Left forelimb (tissue), 1 donor: ENCODE measurements around the gene FGGY.
"Not testable (repeated sequence)": the region's sequence is repeated elsewhere in the genome, so short reads cannot be mapped to it uniquely, and the experiment has no call there.

ENCODE experiments used
- DNase-seq: peaks from one replicate; pipeline ENCODE4 v3.0.0-alpha.2; 2018; ENCODE audit warnings: low spot score

FGGY gene

DNA sequence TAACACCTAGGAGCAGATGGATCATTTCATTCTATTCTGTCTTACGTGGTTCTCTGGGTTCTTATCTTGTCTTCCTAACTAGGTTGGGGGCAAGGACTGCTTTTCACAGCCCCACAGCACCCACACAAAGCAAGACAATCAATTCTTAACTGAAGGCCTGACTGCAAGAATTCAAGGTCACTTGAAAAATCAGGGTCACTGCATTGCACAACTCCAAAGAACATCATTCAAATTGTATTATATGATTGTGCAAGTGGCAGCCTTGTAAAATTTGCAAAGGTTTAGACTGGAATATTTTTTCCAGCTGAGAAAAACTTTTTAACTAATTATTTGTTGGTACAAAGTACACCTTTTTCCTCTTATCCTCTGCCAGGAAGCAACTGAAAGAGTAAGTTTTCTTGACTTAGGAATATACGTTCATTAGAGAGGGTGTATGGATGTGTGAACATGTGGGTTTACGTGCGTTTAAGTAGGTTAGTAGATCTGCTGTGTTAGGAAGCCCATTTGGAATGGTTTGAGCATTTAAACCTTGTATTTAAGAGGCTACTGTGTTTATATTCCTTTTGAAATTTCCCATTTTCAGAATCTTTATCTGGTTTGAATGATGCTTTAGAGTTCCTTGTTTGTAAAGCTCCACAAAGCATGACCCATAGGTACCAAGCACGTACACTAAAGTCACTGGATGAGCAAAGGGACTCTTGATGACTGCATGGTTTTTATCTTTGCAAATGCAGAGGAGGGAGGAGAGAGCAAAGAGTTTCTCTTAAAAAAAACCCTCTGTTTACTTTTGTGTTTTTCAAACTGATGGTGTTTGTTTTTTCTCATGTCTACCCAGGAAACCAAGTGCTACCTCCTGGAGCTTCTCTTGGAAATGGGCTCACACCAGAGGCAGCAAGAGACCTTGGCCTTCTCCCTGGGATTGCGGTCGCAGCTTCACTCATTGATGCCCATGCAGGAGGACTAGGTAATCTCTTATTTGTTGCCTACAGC lies 214.9 kb downstream of the FGGY start:
- no peak for DNase-seq

DNA sequence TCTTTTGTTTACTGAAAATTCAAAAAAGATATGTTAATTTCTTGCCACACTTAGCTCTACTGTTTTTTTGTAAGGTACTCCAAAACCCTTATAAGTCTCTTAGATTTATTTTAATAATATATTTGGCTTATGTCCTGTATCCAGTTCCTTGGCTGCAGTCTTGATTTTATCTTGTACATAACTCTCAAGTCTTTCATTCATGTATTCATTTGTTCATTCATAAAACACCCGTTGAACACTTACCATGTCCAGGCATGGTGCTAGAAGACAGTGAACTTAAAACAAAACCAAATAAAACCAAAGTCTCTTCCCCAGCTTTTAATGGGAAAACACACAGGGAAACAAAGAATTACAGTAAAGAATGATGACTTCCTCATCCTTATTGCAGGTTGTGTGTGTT lies 215.8 kb downstream of the FGGY start:
- no peak for DNase-seq

DNA sequence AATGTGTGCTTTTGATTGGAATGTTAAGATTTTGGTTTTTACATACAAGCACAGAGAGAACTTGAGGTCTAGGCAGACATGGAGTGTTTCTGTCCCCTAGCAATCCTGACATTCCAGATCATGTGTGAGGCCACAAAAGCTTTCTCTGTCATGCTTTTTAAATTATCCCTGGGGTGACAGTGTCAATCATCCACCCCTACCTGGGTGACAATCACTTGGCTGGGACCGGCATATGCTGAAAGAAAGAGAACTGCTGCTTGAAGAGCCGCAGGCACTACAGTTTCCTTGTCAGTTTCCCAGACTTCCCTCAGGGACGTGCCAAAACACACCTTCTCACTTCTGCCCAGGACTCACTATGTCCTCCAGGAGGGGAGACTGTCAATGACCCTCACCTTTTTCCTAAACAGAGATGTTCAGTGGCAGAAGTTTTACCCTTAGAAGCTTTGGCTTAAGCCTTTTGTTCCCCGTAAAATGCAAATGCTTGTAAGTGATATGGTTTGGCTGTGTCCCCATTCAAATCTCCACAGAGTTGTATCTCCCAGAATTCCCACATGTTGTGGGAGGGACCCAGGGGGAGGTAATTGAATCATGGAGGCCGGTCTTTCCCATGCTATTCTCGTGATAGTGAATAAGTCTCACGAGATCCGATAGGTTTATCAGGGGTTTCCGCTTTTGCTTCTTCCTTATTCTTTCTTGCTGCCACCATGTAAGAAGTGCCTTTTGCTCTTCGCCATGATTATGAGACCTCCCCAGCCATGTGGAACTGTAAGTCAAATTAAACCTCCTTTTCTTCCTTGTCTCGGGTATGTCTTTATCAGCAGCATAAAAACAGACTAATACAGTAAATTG lies 217.4 kb downstream of the FGGY start:
- no peak for DNase-seq

DNA sequence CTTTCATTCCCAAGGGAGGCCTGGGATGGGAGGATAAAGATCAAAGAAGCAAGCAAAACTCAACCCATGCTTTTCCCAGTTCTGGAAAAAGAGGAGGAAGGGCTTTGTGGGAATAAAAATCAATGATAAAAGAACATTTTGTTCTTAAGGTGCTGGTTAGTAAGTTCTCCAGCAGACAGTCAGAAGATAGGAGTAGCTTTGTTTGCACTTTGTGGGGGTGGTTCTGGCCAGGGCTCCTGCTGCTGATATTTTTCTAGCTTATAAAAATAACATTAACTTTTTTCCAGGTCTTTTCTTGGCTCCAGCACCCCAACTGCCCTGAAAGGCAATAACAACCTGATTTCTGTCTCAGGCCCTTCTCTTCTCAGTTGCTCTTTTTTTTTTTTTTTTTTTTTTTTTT lies 220.0 kb downstream of the FGGY start:
- no peak for DNase-seq

DNA sequence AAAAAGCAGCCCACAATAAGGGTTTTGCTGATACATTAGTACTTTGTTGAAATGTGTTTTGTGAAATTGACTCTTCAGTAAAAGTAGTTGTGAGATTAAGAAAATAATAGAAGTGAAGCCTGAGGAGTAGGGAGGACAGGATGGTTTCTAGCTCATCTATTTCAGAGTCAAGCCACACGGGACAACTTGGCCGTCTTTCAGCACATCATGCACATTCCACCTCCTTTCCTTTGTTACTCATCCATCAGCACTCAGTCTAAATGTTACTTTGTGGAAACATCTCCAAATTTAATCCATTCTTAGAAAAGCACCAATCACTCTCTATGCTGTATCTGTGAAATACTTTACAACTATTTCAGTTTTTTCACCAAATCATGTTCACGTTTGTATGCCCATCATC lies 223.3 kb downstream of the FGGY start:
- DNase-seq, result no peak

DNA sequence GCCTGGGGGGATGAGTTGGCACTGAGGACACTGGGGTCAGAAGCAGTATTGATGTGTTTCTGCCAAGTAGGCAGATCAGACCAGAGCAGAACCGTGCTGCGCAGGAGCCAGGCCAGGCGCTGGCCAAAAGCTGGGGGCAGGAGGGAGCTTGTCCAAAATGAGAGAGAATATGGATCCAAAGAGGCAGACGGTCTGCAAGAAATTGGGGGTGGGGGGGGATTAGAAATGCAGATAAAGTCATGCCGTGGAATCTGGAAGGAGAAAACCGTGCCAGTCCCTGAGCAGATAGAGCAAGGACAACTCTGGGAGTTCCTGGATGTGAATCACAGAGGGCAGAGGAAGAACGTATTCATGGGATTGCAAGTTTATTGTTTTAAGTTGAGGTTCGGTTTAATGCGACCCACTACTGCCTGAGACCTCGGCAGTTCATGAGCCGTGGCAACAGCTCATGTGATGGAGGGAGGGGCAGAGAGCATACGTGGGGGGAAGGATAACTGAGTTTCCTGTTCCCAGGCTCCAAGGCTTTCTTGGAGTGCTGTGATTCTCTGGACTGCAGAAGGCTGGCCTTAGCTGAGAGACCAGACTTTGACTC lies 224.0 kb downstream of the FGGY start:
- DNase-seq, result no peak

DNA sequence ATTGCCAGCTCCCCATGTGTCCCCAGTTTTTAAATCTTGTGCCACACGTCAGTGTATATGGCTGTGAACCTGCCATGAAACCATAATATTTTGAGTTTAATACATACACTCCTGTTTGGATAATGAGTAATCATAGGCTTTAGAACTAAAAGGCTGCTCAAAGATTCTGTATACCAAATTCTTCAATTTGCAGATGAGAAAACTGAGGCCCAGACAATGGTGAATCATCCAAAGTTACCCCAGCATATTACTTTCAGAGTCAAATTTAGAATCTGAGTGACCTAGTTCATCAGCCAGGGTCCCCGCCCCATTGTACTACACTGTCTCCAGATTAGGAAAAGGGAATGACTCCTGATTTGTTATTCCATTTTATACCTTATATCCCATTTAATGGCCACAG lies 224.6 kb downstream of the FGGY start:
- no peak for DNase-seq

DNA sequence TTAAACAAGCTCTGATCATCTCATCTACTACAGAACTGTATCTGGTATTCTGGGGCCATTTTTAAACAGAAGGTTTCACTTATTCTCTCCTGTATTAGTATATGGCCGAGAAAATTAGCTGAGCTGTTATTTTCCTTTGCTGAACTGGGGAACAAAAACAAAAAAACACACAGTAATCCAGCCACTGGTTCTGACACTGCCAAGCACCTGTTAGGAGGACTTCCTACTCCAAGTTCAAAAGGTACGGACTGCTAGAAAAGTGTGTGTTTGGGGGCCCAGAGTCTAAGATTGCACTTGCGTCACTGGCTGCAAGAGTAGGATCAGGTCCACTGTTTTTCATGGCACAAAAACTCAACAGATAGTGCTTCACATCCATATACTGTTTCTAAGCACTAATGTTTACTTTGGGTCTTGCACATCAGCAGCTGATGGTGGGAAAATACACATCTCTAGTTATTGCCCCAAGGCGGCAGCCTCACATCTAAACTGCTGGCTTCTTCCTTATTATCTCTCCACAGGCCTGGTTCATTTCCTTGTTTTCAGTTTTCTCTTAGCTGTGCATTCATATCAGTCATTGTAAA lies 226.1 kb downstream of the FGGY start:
- DNase-seq, result no peak

DNA sequence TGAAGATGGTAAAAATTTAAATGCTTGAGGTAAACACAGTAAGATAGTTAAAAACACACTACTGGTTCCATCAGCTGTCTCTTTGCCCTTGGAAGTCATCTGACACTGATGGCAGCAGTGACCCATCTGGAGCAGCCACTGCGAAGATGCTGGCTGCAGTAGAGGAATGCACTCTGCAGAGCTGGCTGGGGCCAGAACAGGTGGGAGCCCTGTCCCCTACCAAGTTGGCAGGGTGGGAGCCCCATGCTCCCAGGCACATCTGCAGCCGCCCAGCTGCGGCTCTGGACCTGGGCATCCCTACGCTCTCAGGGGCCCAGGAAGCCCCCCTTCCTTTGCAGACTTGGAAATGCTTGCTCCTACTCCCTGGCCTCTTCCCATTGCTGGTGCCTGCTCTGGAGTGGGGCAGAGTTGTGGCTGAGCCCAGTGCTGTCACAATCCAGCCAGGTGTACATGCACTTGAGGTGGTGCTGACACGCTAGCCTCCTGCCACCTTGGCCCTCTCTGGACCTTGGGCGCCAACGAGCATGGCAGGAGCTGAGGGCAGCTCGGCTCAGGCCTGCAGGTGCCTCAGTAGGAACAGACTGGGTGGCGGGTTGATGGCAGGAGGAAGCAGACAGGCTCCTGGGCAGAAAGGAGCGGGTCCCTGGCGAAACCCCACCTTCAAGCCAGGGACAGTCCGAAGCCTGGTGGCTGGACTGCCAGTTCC lies 227.0 kb downstream of the FGGY start:
- no peak for DNase-seq

DNA sequence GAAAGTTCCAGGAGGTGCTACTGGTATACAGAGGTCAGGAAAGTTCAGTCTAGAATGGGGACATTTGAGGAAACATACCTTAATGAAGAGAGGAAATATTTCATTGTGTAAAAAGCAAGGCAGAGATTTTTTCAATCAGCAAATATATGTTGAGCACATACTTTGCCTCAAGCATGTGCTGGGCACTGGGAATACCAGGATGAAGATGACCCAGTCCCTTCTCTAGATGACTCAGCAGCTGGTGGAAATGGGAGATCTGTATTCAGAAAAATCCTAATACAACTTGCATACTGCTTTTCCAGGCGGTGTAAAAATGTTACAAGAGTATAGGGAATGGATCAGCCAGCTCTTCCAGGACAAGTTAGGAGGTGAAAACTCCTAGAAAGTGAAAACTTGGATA lies 229.3 kb downstream of the FGGY start:
- DNase-seq, result no peak

DNA sequence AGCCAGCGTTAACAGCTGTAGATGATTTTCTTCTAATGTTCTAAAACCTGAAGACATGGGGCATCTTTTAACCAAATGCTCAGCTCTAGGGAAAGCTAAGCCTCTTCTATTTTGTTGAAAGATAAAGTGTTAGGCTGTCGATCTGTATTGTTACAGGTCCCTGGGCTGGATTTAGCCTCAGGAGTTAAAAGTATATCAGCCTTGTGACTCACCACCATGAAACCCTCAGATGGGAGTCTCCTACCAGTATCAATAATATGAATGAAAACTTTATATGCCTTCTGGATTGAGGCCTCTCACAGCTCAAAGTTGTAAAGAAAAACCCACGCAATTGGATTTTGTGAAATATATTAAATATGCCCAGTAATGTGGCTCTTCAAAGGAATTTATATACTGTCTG lies 231.6 kb downstream of the FGGY start:
- DNase-seq, result no peak

DNA sequence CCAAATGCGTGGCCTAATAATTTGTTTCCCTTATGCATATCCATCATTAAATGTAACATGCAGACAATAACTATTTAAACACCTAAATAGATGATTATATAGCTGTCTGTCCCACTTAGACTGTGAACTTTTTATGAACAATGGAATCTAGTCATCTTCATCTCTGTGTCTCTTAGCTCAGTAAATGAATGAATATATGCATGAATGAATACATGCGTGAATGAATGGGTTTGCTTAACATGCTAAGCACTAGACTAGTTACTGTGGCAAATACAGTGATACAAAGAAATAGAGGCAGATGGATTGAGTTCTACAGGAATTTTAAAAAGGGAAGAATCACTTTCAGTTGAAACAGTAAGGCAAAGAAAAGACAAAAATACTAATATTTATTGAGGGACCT lies 232.0 kb downstream of the FGGY start:
- DNase-seq, result no peak

DNA sequence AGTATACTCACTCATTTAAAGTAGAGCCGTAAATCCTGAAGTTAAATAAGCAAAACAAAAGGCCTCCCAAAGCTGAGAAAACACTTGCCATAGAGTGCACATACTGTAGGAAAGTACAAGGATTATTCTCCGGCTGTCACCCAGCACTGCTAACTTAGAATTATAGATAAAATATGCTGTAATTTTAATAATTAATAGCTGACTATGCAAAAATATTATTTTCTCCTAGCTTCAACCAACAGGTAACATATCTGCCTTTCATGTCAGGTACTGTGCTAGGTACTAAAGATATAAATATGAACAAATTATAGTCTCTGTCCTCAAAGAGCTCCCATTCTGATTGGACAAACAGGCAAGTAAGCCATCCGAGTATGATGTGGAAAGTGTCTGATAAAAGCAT lies 233.2 kb downstream of the FGGY start:
- no peak for DNase-seq

DNA sequence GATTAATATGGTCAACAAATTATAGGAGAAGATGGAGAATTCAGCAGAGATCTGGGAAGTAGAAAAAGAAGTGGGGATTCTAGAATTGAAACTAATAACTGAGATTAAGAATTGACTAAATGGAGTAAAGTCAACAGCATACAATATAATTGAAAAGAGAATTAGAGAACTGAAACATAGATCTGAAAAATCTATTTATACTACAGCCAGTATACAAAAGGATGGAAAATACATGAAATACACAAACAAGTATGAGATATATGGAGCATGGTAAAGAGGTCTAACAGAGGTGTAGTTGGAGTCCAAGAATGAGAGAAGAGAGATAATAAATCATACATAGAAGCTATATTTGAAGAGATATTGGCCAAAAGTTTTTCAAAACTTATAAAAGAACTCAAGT lies 235.2 kb downstream of the FGGY start:
- no peak for DNase-seq

DNA sequence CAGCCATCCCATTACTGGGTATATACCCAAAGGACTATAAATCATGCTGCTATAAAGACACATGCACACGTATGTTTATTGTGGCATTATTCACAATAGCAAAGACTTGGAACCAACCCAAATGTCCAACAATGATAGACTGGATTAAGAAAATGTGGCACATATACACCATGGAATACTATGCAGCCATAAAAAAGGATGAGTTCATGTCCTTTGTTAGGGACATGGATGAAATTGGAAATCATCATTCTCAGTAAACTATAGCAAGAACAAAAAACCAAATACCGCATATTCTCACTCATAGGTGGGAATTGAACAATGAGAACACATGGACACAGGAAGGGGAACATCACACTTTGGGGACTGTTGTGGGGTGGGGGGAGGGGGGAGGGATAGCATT lies 241.6 kb downstream of the FGGY start:
- not testable (repeated sequence) for DNase-seq

DNA sequence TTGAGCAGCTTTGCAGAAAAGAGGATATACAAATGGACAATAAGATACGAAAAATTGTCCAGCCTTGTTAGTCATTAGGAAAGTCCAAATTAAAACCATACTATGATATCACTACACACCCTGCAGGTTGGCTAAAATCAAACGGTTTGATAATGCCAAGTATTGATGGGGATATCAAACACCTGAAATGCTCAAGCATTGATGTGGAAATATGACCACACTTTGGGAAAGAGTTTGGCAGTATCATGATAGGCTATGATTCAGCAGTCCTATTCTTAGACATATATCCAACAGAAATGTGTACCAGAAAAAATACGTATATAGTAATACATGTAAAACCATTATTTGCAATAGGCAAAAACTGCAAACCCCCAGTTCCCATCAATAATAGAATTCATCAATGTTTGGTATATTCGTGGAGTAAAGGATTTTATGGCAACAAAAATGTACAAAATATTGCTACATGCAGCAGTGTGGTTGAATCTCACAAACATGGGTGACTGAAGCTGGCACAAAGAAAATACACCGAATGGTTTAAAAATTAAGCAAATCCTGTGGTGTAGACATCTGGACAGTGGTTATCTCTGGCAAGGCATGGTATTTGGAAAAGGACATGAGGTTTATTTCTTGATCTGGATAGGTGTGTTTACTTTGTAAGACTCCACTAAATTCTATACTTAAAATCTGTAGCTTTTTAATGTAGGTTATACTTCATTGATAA lies 243.2 kb downstream of the FGGY start:
- DNase-seq, result no peak

DNA sequence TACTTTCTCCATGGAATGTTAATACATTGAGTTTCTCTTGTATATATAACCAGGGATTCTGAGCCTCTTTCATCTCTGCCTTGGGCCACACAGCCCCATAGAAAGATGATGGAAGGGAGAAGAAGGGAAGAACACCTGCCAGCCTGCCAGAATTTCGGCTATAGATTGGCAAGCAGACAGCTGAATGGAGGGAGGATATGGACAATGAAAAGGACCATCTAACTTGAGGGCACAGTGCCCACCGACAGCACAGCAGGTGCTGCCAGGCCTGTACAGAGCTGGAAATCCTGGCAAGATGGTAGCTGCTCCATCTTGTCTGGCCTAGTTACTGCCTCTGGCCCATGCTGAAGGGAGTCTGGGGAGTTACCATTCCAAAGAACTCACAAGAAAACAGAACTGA lies 244.3 kb downstream of the FGGY start:
- DNase-seq, result no peak

DNA sequence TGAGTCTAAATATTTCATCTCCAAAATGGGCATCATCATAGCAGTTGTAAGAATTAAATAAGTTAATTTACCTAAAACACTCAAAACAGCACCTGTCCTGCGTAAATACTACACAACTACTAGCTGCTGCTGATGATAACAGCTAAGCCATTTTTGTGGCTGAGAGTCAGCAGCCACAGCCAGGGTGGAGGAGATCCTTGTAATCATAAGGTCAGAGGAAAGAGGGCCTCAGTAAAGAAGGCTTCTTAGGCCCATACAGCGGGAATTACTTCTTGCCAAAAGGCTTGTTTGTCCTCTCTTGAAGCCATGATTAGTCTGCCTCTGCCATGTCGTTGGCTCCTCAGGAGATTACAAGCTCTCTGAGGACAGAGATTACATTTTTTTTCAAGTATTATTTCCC lies 245.0 kb downstream of the FGGY start:
- no peak for DNase-seq

DNA sequence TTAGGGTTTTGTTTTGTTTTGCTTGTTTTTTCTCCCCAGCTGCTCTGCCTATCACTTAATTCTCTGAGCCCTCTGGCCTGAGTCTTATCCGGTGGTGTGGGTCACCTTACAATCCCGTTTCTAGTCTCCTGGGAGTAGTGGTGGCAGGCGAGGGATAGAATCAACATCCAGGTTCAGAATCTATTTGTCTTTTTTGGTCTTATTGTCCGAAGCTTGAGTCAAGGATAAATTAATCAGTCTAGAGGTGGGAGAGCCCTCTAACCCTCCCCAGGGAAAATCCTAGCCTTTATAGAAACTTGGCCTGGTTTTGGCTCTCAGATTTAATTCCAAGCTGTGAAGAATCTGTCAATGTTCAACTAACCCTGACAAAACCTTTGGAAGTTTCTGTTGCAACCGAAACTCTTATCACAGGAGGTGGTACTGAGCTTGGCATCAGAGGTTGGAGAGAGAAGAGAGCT lies 246.3 kb downstream of the FGGY start:
- no peak for DNase-seq

DNA sequence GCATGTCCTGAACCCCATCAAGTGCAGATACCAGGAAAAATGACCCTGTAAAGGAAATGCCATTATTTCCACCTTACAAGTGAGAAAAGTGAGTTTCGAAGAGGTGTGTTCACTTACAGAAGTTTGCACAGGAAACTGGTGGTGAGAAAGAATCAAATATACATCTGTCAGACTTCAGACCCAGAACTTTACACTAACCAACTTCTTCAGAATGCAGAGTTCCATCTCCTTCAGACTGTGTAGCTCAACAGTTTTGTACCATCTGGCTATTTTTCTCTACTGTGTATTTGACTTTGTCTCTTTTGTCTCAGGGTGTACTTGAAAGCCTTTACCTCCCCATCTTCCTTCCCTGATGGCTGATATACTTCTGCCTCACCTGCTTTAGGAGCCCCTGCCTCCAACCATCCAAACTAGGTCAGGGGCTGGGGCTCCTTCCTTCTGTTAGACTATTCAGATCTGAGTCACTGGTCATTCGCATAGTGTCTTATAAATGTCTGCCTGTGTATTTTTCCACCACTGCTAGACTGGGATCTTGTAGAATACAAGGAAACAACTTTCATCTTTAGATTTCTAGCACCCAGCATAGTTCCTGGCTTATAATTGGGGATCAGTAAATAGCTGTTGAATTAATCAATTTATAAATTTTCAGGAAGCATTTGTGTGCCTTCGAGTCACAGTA lies 247.9 kb downstream of the FGGY start:
- no peak for DNase-seq
